IPS DF 4.7 (cell line): Measurements from ENCODE around the gene CNTNAP5.

ENCODE experiments used
- DNase-seq: peaks from one replicate; pipeline ENCODE4 v3.0.0-alpha.2; 2013; ENCODE audit warnings: low spot score; ENCODE audit errors: extremely low read depth

Gene CNTNAP5

DNA sequence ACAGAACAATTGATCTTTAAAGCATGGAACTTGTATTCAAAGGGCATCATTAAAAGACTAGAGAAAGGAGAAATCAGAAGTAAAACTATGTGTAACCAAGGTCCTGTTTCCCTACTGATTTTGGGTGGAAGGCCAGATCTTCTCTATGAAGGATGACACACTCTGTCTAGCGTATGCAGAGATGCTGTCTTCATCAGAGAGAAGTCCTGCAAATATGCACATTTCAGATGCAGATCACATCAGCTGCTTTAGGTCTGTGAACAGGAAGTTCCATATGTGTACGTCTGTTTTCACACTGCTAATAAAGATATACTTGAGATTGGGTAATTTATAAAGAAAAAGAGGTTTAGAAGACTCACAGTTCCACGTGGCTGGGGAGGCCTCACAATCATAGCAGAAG lies 857.3 kb downstream of the CNTNAP5 start:
- no peak for DNase-seq

DNA sequence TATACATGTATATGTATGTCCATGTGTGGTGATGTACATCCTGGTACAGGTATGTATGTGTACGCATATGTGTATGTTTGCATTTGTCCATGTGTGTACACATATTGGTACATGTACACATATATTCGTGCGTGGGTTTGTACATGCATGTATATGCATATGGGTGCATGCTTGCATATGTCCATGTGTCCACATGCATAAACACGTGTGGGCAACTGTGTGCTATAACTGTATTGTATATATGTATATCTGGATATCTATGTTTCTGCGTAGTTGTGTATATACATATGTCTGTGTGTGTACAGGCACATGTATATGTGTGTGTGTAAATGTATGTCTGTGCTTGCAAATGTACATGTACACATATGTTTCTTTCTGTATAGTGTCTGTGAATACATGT lies 858.5 kb downstream of the CNTNAP5 start:
- no peak for DNase-seq

- DNase-seq: no peak
These were observed 859.2 kb downstream of the CNTNAP5 start for GRCh38 chr2:124884315-124884714.

DNA sequence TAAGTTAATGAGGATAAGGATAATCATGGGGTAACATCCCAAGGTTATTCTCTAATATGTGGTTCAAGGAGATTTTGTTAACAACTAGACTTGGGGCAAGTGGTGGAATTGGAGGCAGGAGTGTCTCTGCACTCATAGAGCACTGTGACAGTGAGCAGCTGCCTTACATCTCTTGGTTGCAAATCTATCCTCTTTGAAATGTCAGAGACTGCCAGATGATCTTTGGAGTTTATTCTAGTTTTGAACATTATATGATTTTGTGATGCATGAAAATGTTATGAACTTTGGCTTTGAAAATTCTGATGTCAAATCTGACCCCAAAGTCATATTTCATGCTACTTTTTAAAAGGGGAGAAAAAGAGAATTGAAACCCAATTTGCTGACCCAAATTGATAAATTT lies 861.1 kb downstream of the CNTNAP5 start:
- no peak for DNase-seq

DNA sequence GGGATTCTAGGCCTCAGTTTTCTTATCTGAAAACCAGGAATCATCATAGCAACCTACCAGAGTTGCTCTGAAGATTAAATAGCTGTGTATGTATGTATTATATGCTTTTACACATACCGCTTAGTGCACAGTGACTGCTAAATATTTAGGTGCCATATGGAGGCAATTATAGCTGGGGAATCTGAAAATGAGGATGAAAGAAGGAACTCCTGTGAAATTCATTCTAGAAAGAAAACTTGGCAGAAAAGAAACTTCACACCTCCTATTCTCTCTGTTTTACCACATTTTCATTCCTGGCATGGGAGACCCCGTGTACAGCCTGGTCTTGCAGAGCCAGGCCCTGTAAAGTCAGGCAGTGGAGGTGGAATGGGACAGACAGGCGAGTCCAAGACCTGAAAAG lies 862.4 kb downstream of the CNTNAP5 start:
- DNase-seq: no peak

DNA sequence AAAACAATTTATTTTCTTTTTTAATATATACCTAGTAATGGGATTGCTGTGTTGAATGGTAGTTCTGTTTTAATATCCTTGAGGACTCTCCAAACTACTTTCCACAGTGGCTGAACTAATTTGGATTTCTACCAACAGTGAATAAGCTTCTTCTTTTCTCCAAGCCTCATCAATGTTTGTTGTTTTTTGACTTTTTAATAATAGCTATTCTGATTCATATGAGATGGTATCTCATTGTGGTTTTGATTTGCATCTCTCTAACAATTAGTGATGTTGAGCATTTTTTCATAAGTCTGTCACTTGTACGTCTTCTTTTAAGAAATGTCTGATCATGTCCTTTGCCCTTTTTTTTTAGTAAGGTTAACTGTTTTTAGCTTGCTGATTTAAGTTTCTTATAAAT lies 863.3 kb downstream of the CNTNAP5 start:
- no peak for DNase-seq

DNA sequence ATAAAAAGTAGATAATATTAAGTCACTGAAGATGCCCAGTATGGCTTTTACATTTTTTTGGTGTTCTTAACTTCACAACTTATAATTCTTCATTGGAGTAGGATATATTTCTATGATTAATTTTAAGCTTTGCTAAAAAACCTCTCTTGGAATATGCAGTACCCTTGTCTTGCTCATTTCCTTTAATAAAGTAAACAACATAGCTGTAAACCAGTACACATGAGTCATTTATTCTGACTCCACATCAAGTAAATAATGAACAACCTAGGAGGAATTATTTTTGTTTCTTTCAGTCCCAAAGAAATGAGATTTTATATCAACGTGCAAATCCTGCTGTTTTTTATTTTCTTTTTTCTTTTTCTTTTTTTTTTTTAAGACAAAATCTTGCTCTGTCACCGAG lies 869.1 kb downstream of the CNTNAP5 start:
- DNase-seq: no peak

DNA sequence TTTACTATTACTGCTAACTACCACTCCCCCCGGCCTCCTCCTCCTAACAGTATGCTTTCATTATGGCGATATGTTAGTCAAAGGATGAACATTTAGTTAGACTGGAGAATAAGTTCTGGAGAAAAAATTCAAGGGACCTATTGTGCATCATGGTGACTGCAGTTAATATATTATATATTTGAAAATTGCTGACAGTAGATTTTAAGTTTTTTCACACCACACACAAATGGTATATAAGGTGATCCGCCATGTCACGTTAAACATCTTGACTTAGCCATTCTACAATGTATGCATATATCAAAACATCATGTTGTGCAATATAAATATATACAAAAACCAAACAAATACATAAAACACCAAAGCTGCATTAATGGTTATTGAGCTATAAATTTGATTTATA lies 873.7 kb downstream of the CNTNAP5 start:
- DNase-seq: no peak

GRCh38 chr2:124908411-124908810 lies 883.3 kb downstream of the CNTNAP5 start:
- no peak for DNase-seq

GRCh38 chr2:124911560-124911959 lies 886.5 kb downstream of the CNTNAP5 start:
- DNase-seq: no peak

DNA sequence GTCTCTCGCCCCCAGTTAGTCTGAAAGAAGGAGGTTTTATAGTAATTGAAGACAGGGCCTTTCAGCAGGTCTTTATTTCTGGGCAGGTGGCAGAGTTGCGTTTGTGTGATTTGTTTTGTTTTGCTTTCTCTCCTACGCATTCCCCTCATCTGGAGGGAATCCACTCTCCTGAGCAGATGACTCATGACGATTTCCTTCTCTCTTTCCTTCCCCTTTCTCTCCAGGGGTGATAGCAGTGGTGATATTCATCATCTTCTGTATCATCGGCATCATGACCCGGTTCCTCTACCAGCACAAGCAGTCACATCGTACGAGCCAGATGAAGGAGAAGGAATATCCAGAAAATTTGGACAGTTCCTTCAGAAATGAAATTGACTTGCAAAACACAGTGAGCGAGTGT lies 888.8 kb downstream of the CNTNAP5 start:
- no peak for DNase-seq

DNA sequence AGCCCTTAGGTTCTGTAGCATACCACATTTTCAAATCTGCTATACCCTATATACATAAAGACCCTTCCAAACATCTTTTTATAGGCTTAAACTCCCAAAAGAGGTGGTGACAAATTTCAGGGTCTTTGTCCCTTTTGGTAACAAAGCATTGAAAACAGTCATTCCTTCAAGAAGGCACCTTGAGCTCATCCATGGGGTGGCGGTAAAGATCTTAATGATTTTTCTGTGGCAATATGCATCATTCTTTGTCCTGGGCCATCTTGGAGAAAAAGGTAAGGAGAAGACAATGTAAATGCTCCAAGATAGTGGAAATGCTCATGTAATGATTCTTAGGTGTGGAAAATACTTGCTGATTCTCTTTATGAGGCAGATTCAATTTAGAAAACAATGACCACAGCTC lies 890.5 kb downstream of the CNTNAP5 start:
- no peak for DNase-seq

GRCh38 chr2:124919296-124919695 lies 894.2 kb downstream of the CNTNAP5 start:
- no peak for DNase-seq

DNA sequence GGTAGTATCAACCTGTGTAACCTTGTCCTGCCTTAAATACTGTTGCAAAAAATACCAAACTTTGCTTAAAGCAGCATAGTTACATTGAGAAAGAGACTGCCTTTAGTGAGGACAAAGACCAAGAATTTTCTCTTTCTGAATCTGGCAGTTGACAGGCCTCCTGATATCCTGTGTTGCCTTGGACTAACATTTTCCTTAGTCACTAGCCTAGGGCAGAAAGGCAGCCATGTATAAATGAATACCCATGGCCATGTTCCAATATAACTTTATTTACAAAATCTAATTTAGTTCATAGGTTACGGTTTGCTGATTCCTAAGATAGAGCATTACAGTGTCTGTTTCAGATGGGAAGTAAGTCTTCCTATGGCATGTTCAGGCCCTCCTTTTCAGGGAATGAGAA lies 895.4 kb downstream of the CNTNAP5 start:
- no peak for DNase-seq

DNA sequence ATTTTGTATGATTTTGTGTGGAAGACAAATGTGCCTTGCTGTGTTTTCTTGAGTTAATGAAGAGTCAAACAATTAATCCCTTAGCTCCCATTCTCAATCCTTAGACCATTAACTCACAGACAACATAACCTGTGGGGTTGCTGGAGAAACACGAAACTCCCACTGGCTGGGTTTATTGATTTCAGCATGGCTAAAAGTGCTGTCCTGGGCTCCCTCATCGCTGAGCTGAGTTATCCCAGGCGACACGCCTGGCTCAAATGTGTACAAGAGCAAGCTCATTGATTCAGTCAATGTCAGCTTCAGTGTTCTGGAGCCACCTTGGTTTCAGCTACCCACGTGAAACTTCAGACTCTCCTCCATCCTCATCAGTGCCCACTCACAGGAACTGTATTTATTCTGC lies 896.1 kb downstream of the CNTNAP5 start:
- DNase-seq: no peak

DNA sequence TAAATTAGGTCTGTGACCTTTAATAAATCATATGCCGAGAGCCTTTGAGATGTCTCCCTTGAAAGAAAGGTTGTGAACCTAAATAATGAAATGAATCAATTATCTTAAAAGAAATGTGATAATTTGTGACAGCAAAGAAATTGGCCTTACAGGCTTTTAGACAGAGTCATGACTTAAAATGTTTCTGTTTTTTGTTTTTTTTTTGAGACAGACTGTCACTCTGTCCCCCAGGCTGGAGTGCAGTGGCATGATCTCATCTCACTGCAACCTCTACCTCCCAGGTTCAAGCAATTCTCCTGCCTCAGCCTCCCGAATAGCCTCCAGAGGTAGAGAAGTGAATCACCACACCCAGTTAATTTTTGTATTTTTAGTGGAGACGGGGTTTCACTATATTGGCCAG lies 898.0 kb downstream of the CNTNAP5 start:
- no peak for DNase-seq

GRCh38 chr2:124933883-124934282 lies 908.8 kb downstream of the CNTNAP5 start:
- no peak for DNase-seq

GRCh38 chr2:124953921-124954320 lies 928.8 kb downstream of the CNTNAP5 start:
- no peak for DNase-seq

DNA sequence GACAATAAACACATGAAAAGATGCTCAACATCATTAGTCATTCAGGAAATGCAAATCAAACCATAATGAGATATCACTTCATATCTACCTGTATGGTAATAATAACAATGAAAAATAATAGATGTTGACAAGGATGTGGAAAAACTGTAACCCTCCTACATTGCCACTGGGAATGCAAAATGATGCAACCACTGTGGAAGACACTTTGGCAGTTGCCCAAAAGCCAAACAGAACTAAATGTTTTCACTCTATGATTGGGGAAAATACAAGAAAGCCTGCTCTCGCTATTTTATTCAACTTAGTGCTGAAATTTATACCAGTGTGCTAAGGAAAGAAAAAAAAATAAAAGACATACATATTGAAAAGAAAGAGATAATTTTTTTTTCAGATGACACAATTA lies 934.5 kb downstream of the CNTNAP5 start:
- no peak for DNase-seq

DNA sequence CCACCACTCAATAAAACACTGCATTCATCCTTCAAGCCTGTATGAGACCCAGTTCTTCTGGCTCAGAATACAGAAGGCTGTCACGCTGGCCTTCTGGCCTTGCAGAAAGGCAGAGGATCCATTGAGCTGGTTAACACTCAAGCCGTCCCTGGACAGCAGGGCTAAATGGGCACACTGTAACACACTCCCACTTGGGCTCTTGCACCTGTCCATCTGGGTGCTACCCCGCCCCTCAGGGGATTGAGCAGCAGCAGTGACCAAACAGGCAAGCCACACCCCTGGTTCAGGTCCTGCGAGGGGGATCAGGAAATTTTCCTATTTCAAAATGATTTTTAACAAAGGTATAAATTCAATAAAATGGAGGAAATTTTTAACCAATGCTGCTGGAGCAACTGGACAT lies 936.0 kb downstream of the CNTNAP5 start:
- no peak for DNase-seq
